Islet precursor cell (in vitro differentiated cells): Measurements from ENCODE around the gene CACNA1I.

Experiments
- DNase-seq: peaks from one replicate; pipeline ENCODE4 v3.0.0-alpha.2; 2018

Gene CACNA1I

DNA sequence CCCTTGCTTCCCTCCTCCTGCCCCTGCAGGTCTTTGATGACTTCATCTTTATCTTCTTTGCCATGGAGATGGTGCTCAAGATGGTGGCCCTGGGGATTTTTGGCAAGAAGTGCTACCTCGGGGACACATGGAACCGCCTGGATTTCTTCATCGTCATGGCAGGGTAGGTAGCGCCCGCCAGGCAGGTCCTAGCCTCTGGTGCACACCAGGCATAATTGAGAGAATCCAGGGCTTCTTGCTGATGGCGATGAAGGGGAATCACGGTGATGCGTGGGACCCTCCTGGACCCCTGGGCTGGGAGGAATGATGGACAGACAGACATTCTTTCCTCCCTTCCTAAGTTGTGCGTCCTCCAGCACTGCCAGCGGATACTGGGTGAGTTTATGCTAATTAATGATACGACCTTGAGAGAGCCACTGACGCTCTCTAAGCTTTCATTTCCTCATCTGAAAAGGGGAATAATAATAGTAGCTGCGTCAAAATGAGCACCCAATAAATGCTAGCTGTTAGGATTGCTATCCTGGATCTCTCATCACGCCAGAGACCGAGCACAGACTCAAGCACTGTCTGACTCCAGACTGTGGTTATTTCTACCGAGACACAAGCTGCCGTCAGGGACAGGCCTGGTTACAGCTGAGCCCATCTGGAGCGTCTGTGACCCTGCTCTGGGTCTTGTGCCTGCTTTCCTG is 30.1 kb downstream of the CACNA1I start:
- DNase-seq = no peak

DNA sequence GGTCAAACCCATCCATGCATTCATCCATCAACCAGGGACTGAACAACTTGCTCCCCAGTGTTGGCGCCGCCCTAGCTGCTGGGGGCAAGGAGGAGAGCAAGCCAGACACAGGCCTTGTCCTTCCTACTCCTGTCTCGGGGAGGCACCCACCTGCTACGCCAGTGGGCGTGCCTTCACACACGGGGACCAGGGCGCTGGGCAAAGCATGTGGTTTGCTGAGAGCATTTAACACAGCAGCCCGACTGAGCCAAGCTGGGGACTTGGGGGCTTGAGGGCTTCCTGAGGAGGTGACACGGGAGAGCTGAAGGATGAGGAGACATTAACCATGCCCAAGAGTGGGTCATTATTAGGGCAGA is 30.6 kb downstream of the CACNA1I start:
- no peak for DNase-seq

DNA sequence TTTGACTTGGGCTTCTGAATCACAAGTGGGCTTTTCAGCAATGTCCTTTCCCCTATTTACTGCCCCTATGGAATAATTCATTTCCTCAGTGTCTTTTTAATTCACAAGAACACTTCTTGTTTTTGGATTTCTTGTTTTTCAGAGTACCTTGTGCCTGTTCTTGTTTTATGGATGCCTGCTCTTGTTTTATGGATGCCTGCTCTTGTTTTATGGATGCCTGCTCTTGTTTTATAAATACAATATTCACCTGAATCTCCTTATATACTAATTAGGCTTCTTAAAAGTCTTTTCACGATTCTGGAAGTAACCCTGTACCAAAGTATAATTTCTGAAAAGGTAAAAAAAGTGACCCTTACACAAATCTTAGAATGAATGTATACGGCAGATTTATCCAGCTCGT is 32.8 kb downstream of the CACNA1I start:
- DNase-seq = no peak

DNA sequence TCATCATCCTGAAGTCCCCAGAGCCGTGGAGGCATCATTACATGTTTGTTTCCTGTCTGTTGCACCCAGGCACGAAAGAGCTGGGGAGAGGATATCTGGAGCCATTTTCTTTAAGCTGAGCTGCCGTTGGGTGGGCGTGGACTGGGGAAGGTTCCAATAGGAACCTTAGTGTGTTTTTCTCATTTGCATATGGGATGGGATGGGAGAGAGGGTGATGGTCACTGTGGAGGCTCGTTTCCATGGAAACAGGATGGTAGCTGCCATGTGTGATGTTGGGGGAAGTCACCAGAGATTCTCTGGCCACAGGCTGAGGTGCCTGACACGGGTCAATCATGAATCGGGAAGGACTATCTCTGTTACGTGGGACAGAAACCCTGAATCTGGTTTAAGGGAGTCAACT is 39.7 kb downstream of the CACNA1I start:
- DNase-seq = no peak

DNA sequence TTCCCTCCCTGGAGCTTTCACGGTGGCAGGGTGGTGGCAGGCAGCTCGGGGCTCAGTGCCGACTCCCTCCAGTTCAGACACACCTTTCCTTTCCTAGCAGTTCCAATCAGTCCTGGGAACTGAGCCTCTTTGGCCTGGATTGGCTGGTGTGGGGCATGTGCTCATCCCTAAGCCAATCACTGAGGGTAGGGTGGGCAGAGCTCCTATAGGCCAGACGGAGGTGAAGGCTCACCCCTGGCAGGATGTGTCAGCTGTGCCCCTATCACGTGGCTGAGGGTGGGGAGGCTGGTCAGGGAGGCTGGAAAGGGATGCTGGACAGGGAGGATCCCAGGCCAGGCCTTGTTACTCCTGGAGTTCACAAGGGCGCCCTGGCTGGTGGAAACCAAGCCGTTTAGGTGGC is 40.2 kb downstream of the CACNA1I start:
- no peak for DNase-seq

DNA sequence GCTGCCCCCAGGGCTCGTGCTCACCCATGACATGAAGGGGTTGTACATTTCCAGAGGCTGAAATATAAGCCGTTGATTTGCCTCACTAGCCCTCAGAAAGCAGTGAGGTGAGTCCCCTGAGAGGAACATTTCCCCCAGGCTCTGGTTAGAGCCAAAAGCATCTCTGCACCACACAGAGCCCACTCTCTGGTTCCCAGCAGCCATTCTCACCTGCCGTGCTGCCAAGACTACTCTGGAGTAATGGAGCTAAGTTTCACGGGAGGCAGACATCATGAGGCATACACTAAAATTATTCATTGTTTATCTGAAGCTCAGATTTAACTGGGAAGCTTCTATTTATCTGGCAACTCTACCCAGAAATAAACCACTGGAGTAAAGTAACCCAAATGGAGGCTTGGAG is 40.8 kb downstream of the CACNA1I start:
- no peak for DNase-seq

DNA sequence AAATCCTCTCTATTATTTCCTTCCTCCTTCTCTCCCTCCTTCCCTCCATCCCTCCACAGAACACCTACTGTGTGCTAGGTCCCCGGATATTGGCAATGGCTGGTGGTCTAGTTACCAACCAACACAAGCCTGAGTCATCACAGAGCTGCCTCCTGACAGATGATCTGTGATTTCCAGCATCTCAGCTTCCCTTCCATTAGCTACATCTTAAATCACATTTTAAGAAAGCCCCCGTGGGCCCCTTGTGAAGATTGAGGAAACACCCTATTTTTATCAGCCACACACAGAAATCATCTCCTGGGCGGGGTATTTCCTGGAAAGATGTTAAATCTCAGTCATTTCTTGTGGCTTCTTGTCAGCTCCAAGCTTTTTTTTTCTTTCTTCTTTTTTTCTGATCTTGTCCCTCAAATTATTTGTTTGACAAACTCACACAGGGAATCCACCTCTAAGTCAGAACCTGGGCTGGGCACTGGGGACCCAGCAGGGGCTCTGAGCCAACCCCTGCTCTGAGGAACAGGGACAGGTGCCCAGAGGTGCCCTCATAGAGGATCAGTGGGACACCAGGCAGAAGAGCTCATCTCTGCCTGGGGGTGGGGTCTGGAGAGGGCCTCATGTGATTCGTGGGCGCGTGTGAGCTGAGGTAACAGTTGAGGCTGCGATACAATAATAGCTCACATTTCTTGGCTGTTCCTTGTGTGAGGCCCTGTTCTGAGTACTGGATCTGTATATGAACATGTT is 42.4 kb downstream of the CACNA1I start:
- DNase-seq = no peak

DNA sequence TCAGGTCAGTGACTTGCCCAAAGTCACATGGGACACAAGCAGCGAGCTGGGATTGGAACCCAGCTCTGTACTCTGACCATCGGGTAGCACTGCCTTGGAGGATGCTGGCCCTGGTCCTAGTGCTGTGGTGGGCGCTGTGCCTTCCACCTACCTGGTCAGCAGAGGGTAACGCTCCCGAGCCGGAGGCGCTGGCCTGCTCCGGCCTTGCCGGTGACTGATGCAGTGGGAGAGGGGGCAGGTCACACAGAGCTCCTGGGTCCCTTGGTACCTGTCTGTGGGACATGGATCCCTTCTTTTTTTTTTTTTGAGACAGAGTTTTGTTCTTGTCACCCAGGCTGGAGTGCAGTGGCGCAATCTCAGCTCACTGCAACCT is 43.0 kb downstream of the CACNA1I start:
- no peak for DNase-seq

DNA sequence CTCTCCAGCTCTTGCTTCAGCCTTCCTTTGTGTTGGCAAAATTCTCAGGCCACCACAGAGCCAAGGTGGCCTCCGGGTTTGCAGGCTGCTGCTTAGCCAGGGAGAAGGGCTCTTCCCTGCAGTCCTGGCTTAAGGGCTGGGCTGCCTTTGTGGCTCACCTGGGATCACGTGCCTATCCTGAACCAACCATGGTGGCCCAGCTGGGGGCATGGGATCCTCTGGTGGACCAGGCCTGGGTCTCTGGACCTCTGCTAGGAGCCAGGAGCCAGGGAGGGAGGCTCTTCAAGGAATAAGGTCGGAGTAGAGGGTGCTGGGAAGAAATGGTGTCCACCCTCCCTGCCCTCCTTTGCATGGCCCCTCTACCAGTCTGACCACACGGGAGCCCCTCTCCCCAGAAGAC is 43.9 kb downstream of the CACNA1I start:
- no peak for DNase-seq

DNA sequence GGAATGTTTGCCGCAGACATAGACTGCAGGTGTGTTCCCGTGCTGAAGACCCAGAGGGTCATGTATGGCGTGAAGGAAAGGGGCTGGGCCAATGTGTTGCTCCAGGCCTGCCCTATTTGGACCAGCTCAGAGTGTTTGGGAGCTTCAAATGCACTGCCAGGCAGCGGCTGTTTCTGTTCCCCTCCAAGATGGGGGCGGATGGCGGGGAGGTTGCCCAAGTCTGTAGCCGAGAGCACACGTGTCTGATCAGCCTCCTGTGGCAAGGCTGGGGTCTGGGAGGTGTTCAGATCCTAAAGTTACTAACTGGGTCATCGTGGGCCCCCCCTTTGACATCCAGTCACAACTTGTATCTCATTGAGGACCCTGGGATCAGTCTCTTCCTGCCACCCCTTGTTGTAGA is 45.5 kb downstream of the CACNA1I start:
- no peak for DNase-seq

DNA sequence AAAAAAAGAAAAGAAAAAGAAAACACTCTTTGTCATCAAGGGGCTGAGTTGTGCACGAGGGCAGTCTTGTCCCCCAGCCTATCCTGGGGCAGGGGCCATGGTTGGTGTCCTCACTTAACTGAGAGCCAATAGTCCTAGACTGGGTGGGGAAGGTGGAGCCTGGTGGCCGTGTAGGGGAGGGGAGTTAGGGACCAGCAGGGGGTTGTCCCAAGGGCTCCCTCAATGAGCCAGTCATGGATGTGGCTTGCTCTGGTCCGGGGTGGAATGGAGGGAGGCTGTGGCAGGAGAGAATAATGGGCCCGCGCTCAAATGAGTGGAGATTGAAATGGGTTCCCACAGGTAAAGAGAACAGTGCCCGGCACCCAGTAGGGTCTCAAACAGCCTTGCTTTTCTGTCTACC is 46.2 kb downstream of the CACNA1I start:
- no peak for DNase-seq

DNA sequence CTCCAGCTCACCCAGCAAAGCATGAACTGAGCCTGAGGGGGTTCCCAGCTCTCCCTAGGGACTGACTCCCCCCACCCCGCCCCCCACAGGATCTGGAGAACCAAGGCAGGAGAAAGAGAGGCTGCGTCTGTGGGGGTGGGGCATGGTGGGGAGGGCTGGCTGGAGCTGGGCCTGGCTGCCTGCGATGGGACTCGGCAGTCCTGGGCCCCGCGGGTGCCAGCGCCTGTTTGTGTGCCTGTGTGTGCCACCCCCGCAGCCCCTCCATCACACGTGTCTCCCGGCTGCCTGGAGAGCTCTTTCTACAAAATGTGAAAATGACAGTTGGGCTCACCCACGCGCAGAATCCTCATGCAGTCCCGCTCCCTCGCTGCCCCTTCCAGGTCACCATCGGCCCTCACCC is 46.8 kb downstream of the CACNA1I start:
- no peak for DNase-seq

DNA sequence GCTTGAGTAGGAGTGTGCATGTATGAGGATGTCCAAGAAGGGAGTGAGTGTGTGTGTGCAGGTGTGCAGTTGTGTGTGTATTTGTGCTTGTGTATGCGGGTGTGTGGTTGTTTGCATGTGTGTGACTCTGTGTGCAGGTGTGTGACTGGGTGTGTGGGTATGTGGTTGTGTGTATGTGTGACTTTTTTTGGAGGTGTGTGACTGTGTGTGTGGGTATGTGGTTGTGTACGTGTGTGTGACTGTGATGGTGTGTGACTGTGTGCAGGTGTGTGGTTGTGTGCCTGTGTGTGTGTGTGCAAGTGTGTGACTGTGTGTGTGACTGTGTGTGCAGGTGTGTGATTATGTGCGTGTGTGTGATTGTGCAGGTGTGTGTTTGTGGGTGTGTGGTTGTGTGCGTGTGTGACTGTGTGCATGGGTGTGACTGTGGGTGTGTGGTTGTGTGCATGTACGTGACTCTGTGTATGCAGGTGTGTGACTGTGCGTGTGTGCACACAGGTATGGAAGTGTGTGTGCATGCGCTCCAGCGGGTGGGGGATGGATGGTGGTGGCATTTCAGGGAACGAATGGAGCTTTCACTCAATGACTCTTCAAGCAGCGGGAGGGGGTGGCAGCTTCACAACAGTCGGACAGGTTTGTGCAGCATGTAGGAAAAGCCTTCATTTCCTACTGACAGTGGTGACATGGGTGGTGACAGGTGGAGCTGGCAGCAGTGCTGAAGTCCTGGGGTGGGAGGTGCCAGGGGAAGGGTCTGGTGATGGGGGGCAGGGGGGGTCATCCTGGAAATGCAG is 47.6 kb downstream of the CACNA1I start:
- no peak for DNase-seq

DNA sequence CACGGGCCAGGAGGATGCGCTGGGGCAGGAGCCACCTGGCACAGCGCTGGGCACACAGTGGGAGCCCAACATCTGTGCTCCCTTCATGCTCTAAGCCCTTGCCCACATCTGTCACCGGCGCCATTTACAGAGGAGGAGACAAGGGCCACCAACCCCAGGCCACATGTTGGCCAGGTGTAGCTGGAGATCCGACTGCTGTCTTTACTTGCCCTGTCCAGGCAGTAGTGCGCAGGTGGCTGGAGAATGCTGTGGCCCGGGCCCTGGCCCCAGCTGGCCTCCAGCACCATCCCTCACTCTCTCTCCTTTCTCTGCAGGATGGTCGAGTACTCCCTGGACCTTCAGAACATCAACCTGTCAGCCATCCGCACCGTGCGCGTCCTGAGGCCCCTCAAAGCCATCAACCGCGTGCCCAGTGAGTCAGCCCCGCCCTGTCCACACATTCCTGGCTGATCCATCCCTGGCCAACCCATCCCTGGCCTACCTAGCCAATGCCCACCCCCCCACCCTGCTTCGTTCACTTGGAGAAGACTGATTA is 48.5 kb downstream of the CACNA1I start:
- DNase-seq = no peak

DNA sequence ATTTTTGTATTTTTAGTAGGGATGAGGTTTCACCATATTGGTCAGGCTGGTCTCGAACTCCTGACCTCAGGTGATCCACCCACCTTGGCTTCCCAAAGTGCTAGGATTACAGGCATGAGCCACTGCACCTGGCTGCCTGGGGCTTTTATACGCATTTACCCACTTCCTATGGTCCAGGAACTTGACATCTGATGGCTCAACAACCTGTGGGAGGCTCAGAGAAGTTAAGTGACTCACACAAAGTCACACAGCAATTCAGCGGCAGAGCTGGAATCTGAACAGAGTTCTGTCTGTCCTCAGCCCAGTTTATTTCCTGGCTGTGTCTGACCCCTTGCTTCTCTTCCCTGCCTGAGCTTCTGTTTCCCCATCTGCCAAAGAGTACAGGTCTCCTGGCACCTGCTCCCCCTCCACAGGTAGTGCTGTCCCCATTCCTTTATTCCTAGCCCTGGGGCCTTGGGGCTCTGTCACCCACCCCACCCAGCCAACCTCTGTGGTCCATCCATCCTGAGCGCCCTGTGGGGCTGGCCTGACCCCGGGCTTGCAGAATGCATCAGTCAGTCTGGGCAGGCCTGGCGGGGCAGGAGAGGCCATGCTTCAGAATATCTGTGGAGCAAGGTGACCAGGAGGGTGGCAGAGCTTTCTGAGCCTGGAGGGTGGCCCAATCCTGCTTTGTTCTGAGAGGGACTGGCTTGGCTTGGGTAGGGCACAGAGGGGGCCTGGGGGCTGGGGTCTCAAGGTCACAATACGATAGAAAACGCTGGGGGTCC is 50.6 kb downstream of the CACNA1I start:
- DNase-seq = no peak

DNA sequence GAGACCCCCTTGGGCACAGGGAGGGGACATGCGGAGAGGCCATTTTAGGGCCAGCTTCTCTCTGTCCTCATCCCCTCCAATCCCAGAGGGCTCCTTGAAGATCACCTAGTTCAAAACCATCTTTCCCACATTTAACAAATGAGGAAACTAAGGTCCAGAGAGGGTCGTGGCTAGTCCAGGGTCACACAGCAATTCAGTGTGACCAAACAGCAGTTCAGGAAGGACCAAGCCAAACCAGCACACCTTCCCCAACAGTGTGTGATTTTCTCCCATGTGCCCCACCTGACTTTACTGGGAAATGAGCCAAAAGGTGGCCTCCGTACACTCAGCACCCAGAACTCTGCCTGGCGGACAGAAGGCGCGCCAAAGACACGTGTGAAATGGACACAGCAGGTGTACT is 51.3 kb downstream of the CACNA1I start:
- DNase-seq = no peak

DNA sequence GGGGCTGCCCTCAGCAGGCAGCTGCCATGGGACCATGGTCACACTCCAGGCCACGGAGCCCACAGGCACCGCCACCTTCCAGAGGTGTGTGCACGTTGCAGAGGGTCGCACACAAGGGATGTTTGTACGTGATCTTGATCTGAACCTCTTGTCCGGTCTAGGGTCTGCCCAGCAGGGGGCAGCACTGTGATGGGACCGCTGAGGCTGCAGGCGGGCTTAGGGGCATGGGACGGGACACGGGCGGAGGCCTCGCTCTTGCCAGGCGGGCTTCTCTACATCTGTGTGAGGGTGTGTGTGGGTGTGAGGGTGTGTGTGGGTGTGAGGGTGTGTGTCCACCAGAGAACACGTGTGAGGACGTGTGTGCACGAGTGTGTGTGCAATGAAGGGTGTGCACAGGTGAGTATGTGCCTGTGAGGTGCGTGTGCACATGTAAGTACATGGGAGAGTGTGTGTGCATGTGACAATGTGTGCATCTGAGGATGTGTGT is 52.4 kb downstream of the CACNA1I start:
- peak; percentile 82 for DNase-seq

DNA sequence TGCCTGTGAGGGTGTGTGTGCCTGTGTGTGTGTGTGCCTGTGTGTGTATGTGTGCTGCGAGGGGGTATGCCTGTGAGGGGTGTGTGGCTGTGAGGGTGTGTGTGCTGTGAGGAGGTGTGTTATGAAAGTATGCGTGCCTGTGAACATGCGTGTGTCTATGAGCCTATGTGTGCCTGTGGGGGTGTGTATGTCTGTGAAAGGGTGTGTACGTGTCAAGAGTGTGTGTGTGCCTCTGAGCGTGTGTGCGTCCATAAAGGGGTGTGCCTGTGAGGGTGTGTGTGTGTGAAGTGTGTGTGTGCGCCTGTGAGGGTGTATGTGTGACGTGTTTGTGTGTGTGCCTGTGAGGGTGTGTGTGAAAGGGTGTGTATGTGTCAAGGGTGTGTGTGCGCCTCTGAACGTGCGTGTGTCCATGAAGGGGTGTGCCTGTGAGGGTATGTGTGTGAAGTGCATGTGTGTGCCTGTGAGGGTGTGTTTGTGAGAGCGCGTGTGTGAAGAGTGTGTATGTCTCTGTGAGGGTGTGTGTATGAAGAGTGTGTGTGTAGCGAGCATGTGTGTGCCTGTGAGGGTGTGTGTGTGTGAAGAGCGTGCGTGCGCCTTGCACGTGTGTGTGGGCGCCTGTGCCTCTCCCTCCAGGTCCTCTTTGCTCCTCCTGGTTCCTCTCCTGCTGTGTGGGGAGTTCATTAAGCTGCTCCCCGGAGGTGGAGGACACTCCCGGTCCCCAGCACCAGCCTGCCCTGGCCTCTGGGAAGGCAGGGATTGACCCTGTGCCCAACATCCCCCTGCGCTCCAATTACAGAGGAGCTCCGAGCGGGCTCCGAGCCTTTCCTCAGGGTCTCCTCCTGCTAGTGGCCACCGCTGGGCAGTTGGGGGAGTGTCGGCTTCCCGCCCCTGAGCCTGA is 53.3 kb downstream of the CACNA1I start:
- DNase-seq = no peak

DNA sequence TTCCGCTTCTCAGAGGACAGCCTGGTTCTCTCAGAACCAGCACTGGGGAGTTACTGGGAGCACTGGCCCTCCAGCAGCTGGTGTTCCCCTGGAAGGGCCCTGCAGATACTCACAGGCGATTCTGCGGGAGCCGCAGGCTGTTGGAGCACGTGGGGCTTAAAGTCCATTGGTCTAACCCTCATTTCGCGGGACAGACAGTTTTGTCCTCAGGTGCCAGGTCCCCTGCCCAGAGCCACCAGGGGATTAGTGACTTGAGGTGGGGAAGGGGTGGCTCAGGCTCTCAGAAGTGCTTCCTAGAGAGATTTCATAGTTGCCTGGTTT is 53.9 kb downstream of the CACNA1I start:
- DNase-seq = no peak

DNA sequence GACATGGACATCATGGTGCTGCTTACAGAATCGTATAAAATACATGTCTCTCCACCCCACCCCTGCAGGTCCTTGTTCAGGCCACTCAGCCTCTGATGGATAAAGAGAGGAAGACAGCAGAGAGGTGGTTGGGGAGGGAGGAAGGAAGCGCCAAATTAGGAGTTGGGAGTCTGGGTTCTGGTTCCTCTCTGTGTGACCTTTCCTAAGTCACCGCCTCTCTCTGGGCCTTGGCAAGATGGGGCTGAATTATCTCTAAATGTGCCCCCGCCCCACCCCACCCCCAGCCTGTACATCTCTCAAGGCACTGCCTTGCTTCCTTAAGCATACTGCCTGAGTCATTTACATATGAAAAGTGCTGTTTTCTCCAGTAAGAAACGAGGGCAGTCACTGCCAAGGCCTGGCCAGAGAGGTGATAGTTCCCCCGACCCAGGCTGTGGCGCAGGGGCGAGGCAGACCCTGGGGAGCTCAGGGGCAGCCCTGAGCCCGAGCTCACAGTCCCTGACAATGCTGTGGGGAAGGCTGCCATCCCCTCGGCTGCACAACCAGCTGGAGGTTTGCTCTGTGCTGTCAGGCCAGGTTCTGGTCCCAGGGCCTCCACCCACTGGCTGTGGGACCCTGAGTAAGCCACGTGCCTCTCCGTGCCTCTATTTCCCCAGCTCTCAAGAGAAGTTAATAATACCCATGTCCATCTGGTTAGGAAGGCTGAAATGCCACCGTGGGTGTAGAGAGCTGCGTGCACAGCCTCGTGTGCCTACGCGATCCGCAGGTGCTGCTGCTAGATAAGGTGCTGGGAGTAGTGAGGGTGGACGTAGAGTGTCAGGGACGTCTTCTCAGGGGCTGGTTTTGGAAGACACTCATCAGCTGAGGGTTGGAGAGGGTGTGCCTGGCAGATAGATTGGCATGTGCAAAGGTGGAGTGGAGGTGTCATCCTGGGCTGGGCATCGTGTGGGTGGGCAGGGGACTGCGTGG is 55.3 kb downstream of the CACNA1I start:
- DNase-seq = no peak

DNA sequence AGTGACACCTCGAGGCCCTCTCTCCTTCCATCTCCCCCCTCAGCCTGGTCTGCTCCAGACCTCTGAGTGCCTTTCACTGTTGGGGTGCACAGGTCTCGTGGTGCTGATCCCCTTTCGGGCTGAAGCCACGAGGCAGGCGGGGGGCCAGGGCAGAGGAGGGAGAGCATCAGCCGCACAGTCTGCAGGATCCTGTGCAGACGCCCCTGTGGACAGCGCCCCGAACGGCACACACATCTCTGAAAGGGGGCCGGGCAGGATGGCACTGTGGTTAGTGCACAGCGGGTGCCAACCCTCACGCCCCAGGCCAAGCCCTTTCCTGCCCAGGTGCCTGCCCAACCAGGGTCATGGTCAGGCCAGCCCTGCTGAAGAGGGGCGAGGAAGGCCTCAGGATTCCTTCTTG is 56.7 kb downstream of the CACNA1I start:
- DNase-seq = no peak
